Measurements from ENCODE around the gene AGMO.

Gene AGMO

DNA sequence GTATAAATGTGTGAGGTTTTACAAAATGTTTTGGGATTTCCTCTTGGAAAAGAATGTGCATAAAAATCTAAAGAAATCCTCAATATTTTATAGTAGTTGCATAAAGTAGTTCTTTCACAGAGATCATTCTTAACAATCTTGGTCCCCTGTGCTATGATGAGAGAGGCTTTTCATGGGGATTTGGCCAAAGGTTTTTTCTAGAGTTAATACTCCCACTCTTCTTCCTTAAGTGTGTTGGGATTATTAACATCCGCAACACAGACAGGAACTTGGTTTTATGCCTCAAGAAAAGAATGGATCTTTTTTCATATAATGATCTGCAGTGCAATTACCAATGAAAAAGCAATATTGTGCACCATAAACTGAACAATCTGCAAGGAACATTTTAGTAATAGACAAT, 71.5 kb downstream of the AGMO start:
- H3K9me3 ChIP-seq: no peaks in the 10 kb centered on the region
- TF ChIP-seq, protein P1, sequence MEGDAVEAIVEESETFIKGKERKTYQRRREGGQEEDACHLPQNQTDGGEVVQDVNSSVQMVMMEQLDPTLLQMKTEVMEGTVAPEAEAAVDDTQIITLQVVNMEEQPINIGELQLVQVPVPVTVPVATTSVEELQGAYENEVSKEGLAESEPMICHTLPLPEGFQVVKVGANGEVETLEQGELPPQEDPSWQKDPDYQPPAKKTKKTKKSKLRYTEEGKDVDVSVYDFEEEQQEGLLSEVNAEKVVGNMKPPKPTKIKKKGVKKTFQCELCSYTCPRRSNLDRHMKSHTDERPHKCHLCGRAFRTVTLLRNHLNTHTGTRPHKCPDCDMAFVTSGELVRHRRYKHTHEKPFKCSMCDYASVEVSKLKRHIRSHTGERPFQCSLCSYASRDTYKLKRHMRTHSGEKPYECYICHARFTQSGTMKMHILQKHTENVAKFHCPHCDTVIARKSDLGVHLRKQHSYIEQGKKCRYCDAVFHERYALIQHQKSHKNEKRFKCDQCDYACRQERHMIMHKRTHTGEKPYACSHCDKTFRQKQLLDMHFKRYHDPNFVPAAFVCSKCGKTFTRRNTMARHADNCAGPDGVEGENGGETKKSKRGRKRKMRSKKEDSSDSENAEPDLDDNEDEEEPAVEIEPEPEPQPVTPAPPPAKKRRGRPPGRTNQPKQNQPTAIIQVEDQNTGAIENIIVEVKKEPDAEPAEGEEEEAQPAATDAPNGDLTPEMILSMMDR (IDR thresholded peaks at IDR 0.05): no peak
- no peak overlapping the region for H3K4me3 ChIP-seq (ENCODE audit: low read depth in 1 of 2, low read length in 1 of 2)
- no peak overlapping the region for H3K27ac ChIP-seq
- H3K4me1 ChIP-seq (ENCODE audit: control insufficient read depth in 1 of 2, insufficient read depth in 1 of 2, low read depth in 1 of 2, low read length in 1 of 2): peaks cover 0 to 3% of the 10 kb centered on the region in 2 experiments
- H3K27me3 ChIP-seq: no peaks in the 10 kb centered on the region
- no peaks in the 10 kb centered on the region for H3K36me3 ChIP-seq

GRCh38 chr7:15489861-15490260, 72.0 kb downstream of the AGMO start:
- no peaks in the 10 kb centered on the region for H3K36me3 ChIP-seq
- TF ChIP-seq, protein P1 (IDR thresholded peaks at IDR 0.05): no peak
- H3K4me1 ChIP-seq (ENCODE audit: control insufficient read depth in 1 of 2, insufficient read depth in 1 of 2, low read depth in 1 of 2, low read length in 1 of 2): peaks cover 0 to 3% of the 10 kb centered on the region in 2 experiments
- H3K4me3 ChIP-seq (ENCODE audit: low read depth in 1 of 2, low read length in 1 of 2): no peak overlapping the region
- no peak overlapping the region for H3K27ac ChIP-seq
- no peaks in the 10 kb centered on the region for H3K27me3 ChIP-seq
- no peaks in the 10 kb centered on the region for H3K9me3 ChIP-seq

GRCh38 chr7:15489383-15489782, 72.4 kb downstream of the AGMO start:
- Histone ChIP-seq H3K27ac (no peak overlapping the region), H3K9me3 (no peaks in the 10 kb centered on the region), H3K4me3 (ENCODE audit: low read depth in 1 of 2, low read length in 1 of 2) (no peak overlapping the region), H3K27me3 (no peaks in the 10 kb centered on the region), H3K36me3 (no peaks in the 10 kb centered on the region), H3K4me1 (ENCODE audit: control insufficient read depth in 1 of 2, insufficient read depth in 1 of 2, low read depth in 1 of 2, low read length in 1 of 2) (peaks cover 0 to 3% of the 10 kb centered on the region in 2 experiments)
- TF ChIP-seq, protein P1 (IDR thresholded peaks at IDR 0.05): no peak

DNA sequence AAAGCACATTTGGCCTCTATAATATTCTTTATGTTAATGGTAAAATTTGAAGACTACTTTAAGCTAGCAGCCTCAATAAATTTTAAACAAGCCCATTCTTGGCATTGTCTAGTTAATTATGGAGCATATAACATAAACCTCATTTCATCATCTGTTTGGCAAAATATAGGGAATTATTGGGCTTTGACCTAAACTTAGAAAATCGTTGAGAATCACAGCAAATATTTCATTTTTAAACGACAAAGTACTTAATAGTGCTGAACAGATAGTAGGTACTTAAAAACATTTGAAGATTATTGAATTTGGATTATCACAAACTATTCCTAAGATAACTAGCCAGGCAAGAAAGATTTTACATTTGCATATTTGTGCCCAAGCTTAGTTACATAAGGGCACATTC, 73.4 kb downstream of the AGMO start:
- TF ChIP-seq, protein P1 (IDR thresholded peaks at IDR 0.05): no peak
- Histone ChIP-seq H3K27ac (no peak overlapping the region), H3K4me1 (ENCODE audit: control insufficient read depth in 1 of 2, insufficient read depth in 1 of 2, low read depth in 1 of 2, low read length in 1 of 2) (peaks cover 0 to 3% of the 10 kb centered on the region in 2 experiments), H3K9me3 (no peaks in the 10 kb centered on the region), H3K4me3 (ENCODE audit: low read depth in 1 of 2, low read length in 1 of 2) (no peak overlapping the region), H3K27me3 (no peaks in the 10 kb centered on the region), H3K36me3 (no peaks in the 10 kb centered on the region)

DNA sequence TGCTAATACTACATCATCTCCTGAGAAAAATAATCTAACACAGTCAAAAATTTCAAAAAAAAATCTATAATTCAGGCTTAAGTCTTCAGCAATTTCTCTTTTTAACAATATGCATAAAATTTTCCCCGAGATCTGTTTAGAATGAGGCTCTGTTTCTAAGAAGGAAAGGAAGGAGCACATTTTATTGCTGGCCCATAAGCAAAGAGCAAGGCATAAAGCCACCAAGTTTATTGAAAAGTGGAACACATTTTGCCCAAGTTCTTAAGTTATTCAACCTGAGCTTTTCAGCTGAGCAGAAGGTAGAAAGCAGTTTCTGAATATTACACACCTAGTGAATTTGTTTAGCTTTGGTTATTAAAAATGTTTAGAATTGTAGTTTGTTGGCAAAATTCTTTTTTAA, 73.9 kb downstream of the AGMO start:
- Histone ChIP-seq H3K27me3 (no peaks in the 10 kb centered on the region), H3K27ac (no peak overlapping the region), H3K4me3 (ENCODE audit: low read depth in 1 of 2, low read length in 1 of 2) (no peak overlapping the region), H3K4me1 (ENCODE audit: control insufficient read depth in 1 of 2, insufficient read depth in 1 of 2, low read depth in 1 of 2, low read length in 1 of 2) (peaks cover 0 to 3% of the 10 kb centered on the region in 2 experiments), H3K9me3 (no peaks in the 10 kb centered on the region), H3K36me3 (no peaks in the 10 kb centered on the region)
- TF ChIP-seq, protein P1 (IDR thresholded peaks at IDR 0.05): no peak

- no peaks in the 10 kb centered on the region for H3K9me3 ChIP-seq
- TF ChIP-seq, protein P1 (IDR thresholded peaks at IDR 0.05): no peak
- no peak overlapping the region for H3K27ac ChIP-seq
- no peaks in the 10 kb centered on the region for H3K36me3 ChIP-seq
- no peak overlapping the region for H3K4me3 ChIP-seq (ENCODE audit: low read depth in 1 of 2, low read length in 1 of 2)
- H3K4me1 ChIP-seq (ENCODE audit: control insufficient read depth in 1 of 2, insufficient read depth in 1 of 2, low read depth in 1 of 2, low read length in 1 of 2): no peaks in the 10 kb centered on the region
- no peaks in the 10 kb centered on the region for H3K27me3 ChIP-seq
Measured at GRCh38 chr7:15485998-15486397, 75.8 kb downstream of the AGMO start.

Data from neutrophil (primary cell).